Omental fat pad (tissue), 4 donors: ENCODE data around the gene GDPD5. TPM values are rescaled to one million over a fixed set of nuclear protein-coding genes. Genes with fewer than 3 reads are reported as not detected.
A peak's percentile ranks its signal among the peaks of the same experiment; 100 is the strongest.

Experiments
- ATAC-seq: fragments of 150-250 bp; one replicate; pipeline ENCODE4 v1.9.1; 2016; ENCODE audit warnings: mild to moderate bottlenecking, moderate library complexity; ENCODE audit not compliant: low FRiP score
- DNase-seq: peaks from one replicate; pipeline ENCODE4 v3.0.0-alpha.2; 2019; ENCODE audit warnings: low spot score
- total RNA-seq, 4 donors: library from RNA; depleted of rRNA; stranded (reverse); fragments of >200 nt; gene quantifications; one replicate each; pipeline ENCODE4 v1.1.0, GENCODE V29; 2016
- TF ChIP-seq, protein P1 (sequence below), 3 donors: fragments of 450-650 bp; IDR thresholded peaks; one replicate each; pipeline ENCODE4 v1.5.1; 2016 to 2017; ENCODE audit warnings: antibody characterized with exemption in 3 of 3, mild to moderate bottlenecking in 3 of 3, moderate library complexity in 2 of 3

GDPD5 gene
- total RNA-seq, 4 donors from 2014 or later = 23.6 to 34.7 (median 31.7) TPM

DNA sequence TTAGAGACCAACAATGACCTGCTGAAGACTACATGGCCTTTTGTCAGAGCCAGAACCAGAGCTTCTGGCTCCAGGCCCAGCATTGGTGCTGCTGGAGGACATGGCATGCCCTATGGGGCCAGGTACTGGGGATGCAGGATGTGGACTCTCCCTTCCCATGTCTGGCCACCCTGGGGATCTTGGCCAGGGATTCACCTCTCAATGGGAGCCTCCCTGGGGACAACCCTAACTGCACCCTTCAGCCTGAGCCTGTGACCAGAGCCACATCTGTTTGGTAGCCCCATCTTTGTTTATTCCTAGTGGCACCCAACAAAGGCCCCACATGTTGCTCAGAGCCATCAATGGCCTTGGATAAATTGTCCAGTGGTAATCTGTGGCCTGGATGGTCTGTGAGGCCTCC is 98.6 kb downstream of the GDPD5 start:
- no peak for ATAC-seq
- TF ChIP-seq, protein P1, sequence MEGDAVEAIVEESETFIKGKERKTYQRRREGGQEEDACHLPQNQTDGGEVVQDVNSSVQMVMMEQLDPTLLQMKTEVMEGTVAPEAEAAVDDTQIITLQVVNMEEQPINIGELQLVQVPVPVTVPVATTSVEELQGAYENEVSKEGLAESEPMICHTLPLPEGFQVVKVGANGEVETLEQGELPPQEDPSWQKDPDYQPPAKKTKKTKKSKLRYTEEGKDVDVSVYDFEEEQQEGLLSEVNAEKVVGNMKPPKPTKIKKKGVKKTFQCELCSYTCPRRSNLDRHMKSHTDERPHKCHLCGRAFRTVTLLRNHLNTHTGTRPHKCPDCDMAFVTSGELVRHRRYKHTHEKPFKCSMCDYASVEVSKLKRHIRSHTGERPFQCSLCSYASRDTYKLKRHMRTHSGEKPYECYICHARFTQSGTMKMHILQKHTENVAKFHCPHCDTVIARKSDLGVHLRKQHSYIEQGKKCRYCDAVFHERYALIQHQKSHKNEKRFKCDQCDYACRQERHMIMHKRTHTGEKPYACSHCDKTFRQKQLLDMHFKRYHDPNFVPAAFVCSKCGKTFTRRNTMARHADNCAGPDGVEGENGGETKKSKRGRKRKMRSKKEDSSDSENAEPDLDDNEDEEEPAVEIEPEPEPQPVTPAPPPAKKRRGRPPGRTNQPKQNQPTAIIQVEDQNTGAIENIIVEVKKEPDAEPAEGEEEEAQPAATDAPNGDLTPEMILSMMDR (IDR thresholded peaks at IDR 0.05) = no peak
- no peak for DNase-seq

DNA sequence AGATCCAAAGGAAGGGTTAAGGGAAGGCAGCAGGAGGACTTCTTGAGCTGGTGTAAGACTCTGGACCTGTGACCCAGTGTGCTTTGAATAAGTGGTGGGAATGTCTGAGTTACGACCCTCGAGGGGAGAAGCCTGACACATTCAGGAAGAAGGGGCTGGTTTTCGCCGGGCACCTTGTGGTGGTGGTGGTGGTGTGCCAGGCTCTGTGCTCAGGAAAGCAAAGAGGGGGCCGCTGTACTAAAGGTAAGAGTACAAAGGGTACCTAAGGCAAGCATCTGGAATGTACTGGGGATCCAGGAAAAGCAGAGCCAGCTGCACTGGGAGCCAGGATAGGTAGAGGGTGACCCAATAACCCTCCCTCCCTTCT is 99.0 kb downstream of the GDPD5 start:
- DNase-seq = no peak
- no peak for ATAC-seq

DNA sequence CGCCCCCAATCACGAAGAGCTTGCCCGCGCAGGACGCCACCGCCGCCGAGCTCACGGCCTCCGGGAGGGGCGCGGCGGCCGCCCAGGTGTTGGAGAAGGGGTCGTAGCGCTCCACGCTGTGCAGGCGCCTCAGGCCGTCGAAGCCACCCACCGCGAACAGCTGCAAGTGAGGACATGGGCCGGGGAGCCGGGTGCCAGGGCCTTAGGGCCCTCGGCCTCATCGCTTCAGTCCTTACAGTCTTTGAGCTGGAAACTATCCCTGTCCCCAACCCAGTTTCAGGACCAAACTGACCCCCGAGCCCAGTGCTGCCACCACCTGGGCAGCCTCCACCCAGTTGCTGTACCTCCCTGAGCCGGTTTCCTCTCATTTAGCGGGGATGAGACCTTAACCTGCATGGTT is 100.3 kb downstream of the GDPD5 start:
- no peak for ATAC-seq
- DNase-seq = no peak
- TF ChIP-seq, protein P1 (IDR thresholded peaks at IDR 0.05) = no peak

More for the DNA sequence above, 99.0 kb downstream of the GDPD5 start:
- TF ChIP-seq, protein P1 (IDR thresholded peaks at IDR 0.05) = no peak

DNA sequence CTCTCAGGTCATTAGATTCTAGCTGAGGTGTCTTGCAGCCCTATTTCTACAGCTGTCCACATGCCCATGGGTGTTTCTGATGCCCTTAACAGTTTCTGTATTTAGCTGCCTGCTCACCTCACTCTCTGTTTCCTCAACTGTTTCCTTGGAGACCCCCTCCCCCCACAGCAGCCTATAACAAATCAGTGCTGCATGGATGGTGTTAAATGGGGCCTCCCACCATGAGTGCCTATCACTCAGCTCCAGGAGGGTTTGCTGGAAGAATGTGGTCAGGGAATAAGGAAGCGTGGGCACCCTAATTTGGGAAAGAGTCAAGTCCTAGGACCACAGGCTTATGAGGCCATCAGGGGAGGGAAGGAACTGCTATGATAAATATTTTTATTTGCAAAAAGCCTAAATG is 101.3 kb downstream of the GDPD5 start:
- TF ChIP-seq, protein P1 (IDR thresholded peaks at IDR 0.05) = no peak
- no peak for ATAC-seq
- DNase-seq = no peak

DNA sequence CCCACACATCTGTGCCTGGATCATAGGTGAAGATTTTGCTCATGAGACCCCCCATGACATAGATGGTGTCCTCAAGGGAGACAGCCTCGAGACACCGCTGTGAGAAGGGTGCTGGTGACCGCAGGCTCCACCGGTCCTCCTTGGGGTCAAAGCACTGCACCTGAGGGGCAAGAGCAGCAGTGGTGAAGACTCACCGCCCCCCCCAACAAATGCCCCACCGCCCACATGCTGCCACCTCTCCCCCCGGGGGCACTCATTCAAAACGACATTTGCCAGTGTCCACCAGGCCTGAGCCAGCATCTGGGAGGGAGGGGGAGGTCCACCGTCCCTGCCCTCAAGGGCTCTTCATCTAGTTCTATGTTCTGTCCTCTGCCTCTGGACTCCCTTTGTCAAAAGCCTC is 102.0 kb downstream of the GDPD5 start:
- TF ChIP-seq, protein P1 (IDR thresholded peaks at IDR 0.05) = no peak
- DNase-seq (no peak), ATAC-seq (no peak)

DNA sequence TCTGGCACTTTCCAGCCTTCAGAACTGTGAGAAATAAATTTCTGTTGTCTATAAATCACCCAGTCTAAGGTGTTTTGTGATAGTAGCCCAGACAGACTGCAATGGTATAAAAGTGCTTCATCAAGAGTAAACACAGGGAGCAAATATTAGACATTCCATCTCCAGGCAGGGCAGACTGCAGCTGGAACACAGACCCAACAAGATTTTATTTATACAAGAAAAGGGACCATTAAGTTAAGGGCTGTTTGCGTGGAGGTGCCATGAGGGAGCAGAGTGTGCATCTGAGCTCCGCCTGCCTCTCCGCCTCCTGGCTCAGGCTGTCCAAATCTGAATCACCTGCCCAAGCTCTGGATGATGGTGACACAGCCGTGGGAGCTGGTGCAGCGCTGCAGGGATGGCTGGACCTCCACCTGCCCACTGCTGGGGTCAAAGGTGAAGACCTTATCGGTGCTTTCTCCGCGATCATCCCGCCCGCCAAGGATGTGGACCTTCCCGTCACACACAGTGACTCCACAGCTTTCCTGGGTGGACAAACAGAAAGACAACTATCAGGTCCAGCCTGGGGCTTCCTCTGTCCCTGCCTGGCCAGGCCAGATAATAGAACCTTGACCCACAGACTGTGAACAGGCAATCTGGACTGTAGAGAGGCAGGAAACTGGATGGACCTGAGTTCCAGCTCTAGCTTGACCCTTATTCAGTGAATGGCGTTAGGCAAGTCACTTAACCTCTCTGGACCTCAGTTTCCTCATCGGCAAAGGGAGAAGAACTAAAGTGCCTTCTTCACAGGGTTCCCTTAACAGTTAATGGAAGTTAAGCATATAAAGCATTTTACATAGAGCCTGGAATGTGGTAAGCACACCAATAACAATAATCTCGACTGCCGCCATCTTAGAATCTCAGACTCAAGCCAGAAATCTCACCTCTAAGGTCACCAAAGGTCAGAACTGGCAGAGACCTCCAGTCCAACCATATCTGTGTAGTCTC is 103.2 kb downstream of the GDPD5 start:
- TF ChIP-seq, protein P1 (IDR thresholded peaks at IDR 0.05) = no peak
- no peak for DNase-seq
- peak; percentile 38 for ATAC-seq

DNA sequence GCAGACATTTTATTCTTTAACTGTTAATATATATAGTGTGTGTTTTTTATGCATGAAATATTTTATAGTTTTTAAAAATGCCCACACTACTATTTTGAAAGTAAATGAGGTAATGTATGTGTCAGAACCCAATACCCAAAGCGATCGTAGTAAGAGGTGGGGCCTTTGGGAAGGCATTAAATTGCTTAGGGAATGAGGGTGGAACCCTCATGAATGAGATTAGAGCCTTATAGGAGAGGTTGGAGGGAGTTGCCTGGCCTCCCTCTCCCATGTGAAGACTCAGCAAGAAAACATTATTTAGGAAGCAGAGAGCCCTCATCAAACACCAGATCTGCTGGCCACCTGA is 103.9 kb downstream of the GDPD5 start:
- TF ChIP-seq, protein P1 (IDR thresholded peaks at IDR 0.05) = no peak
- ATAC-seq (no peak), DNase-seq (no peak)
